Sigmoid colon (tissue), 7 donors: ENCODE data around the gene MAGIX. TPM values are rescaled to one million over a fixed set of nuclear protein-coding genes. Genes with fewer than 3 reads are reported as not detected.

Source experiments
- DNase-seq: peaks from one replicate; pipeline ENCODE4 v3.0.0-alpha.2; 2019
- H3K27ac ChIP-seq, 4 donors: fragments of 200-600 bp; sonication (generic); one replicate each; pipeline ENCODE4 v1.5.1; 2016 to 2019; ENCODE audit warnings: mild to moderate bottlenecking in 1 of 4
- H3K27me3 ChIP-seq, 3 donors: fragments of 200-600 bp; sonication (generic); one replicate each; pipeline ENCODE4 v1.5.1; 2019; ENCODE audit warnings: mild to moderate bottlenecking in 1 of 3
- H3K36me3 ChIP-seq, 4 donors: fragments of 200-600 bp; sonication (generic); one replicate each; pipeline ENCODE4 v1.5.1; 2016 to 2019
- H3K4me1 ChIP-seq, 4 donors: fragments of 200-600 bp; sonication (generic); one replicate each; pipeline ENCODE4 v1.5.1; 2017 to 2019
- H3K4me3 ChIP-seq, 4 donors: fragments of 200-600 bp; sonication (generic); one replicate each; pipeline ENCODE4 v1.5.1; 2017 to 2019; ENCODE audit warnings: mild to moderate bottlenecking in 2 of 4, moderate library complexity in 1 of 4
- H3K9me3 ChIP-seq, 4 donors: fragments of 200-600 bp in 3 of 4; sonication (generic) in 3 of 4; one replicate each; pipeline versions ENCODE4 v1.5.1 to v1.6.1; 2013 to 2019
- CTCF ChIP-seq, 4 experiments: fragments of 450-650 bp in 3 of 4; fragments of 200-600 bp in 1 of 4; IDR thresholded peaks; one replicate each; pipeline ENCODE4 v1.5.1; 2016 to 2019; ENCODE audit warnings: antibody characterized with exemption in 4 of 4, mild to moderate bottlenecking in 3 of 4, moderate library complexity in 2 of 4
- EP300 ChIP-seq, 4 donors: sonication (generic); formaldehyde crosslinking; IDR thresholded peaks; one replicate each; pipeline ENCODE4 v1.6.1; 2017; ENCODE audit warnings: antibody characterized with exemption in 4 of 4
- POLR2A ChIP-seq, 2 donors: fragments of 450-650 bp; IDR thresholded peaks; one replicate each; pipeline ENCODE4 v1.6.1; 2016; ENCODE audit warnings: antibody characterized with exemption in 2 of 2, mild to moderate bottlenecking in 2 of 2, moderate library complexity in 2 of 2
- POLR2AphosphoS5 ChIP-seq, 4 donors: sonication (generic); formaldehyde crosslinking; IDR thresholded peaks; one replicate each; pipeline ENCODE4 v1.6.1; 2017; ENCODE audit warnings: antibody characterized with exemption in 4 of 4
- WGBS, 2 donors: extraction: QIAGEN DNeasy Blood & Tissue Kit; methylation state at CpG; one replicate each; pipeline ENCODE4 v1.1.7; 2013; 5-methylcytosine and 5-hydroxymethylcytosine counted together
- intact Hi-C: fragments of 100-400 bp; cut with DNase I; formaldehyde crosslinking; loops from one replicate; pipeline ENCODE4 v1.15.1; 2023
- polyA plus RNA-seq, 3 donors: library from polyadenylated mRNA; stranded (reverse); fragments of 200-250 nt; gene quantifications; one replicate each; pipeline ENCODE4 v1.2.3, GENCODE V29; 2013
- total RNA-seq, 4 donors: library from RNA; depleted of rRNA; stranded (reverse); fragments of >200 nt; gene quantifications; one replicate each; pipeline ENCODE4 v1.1.0, GENCODE V29; 2016
- donor health status: healthy with polysubstance abuse.
- donor health status: Bipolar disorder and iron deficiency.
- donor health status: healthy.

The MAGIX gene
- total and polyA plus RNA-seq, 7 donors, result 1.4 to 24.0 (median 3.1) TPM

GRCh38 chrX:49160908-49161307, 1.6 kb upstream of the MAGIX start:
- Histone ChIP-seq H3K4me3 (no peak overlapping the region), H3K27me3 (no peaks in the 10 kb centered on the region), H3K36me3 (no peaks in the 10 kb centered on the region), H3K4me1 (peaks cover 0 to 13% (median 5%) of the 10 kb centered on the region in 4 donors), H3K27ac (no peak overlapping the region), H3K9me3 (no peaks in the 10 kb centered on the region)
- 94 to 97% methylated on average over 2 of the region's 2 CpGs for WGBS, 2 donors
- no peak for DNase-seq
- TF ChIP-seq POLR2A (IDR thresholded peaks at IDR 0.05) (no peak), EP300 (IDR thresholded peaks at IDR 0.05) (no peak), CTCF (IDR thresholded peaks at IDR 0.05) (no peak), POLR2AphosphoS5 (IDR thresholded peaks at IDR 0.05) (no peak)
- intact Hi-C loops, result loop anchor here (10.0 kb wide), 1 partner anchor 116 kb away; the partner anchor contains the start of gene TFE3

GRCh38 chrX:49161632-49162031, 926 bp upstream of the MAGIX start:
- no peak for DNase-seq
- no peaks in the 10 kb centered on the region for H3K9me3 ChIP-seq
- intact Hi-C loops, result loop anchor here (10.0 kb wide), 1 partner anchor 117 kb away; the partner anchor contains the start of gene TFE3
- TF ChIP-seq POLR2A (IDR thresholded peaks at IDR 0.05), result no peak
- H3K4me1 ChIP-seq, result peaks cover 0 to 13% (median 5%) of the 10 kb centered on the region in 4 donors
- no peaks in the 10 kb centered on the region for H3K36me3 ChIP-seq
- H3K4me3 ChIP-seq, result no peak overlapping the region
- WGBS, 2 donors, result 79 to 89% methylated on average over 5 of the region's 5 CpGs
- no peak overlapping the region for H3K27ac ChIP-seq
- no peaks in the 10 kb centered on the region for H3K27me3 ChIP-seq

GRCh38 chrX:49163555-49164419, 1.2 kb downstream of the MAGIX start:
- 1% methylated on average over 69 of the region's 69 CpGs for WGBS, 2 donors
- H3K27ac ChIP-seq, result peak overlapping the region; percentile 89 to 92 (median 91)
- no peaks in the 10 kb centered on the region for H3K36me3 ChIP-seq
- peaks cover 0 to 13% (median 11%) of the 10 kb centered on the region in 4 donors for H3K4me1 ChIP-seq
- TF ChIP-seq POLR2AphosphoS5 (IDR thresholded peaks at IDR 0.05), result peak in 3 of 4 donors; percentile 27 to 75 (median 69)
- TF ChIP-seq CTCF (IDR thresholded peaks at IDR 0.05), result peak in 2 of 4 experiments; percentile 23 to 76
- TF ChIP-seq POLR2A (IDR thresholded peaks at IDR 0.05), result no peak
- no peak for TF ChIP-seq EP300 (IDR thresholded peaks at IDR 0.05)
- intact Hi-C loops, result loop anchor here (10.0 kb wide), 1 partner anchor 119 kb away; the partner anchor contains the start of gene TFE3
- H3K4me3 ChIP-seq, result peak overlapping the region; percentile 14 to 45 (median 40)
- no peaks in the 10 kb centered on the region for H3K9me3 ChIP-seq
- peak; percentile 94 for DNase-seq
- H3K27me3 ChIP-seq, result no peaks in the 10 kb centered on the region

- 87 to 94% methylated on average over 31 of the region's 31 CpGs for WGBS, 2 donors
- Histone ChIP-seq H3K4me3 (no peak overlapping the region), H3K9me3 (no peaks in the 10 kb centered on the region), H3K27ac (peak overlapping the region; percentile 89 to 92 (median 91)), H3K27me3 (no peaks in the 10 kb centered on the region), H3K4me1 (peaks cover 0 to 13% (median 11%) of the 10 kb centered on the region in 4 donors), H3K36me3 (no peaks in the 10 kb centered on the region)
- TF ChIP-seq POLR2A (IDR thresholded peaks at IDR 0.05) (no peak), POLR2AphosphoS5 (IDR thresholded peaks at IDR 0.05) (no peak), EP300 (IDR thresholded peaks at IDR 0.05) (no peak), CTCF (IDR thresholded peaks at IDR 0.05) (no peak)
- intact Hi-C loops, result loop anchor here (10.0 kb wide), 1 partner anchor 120 kb away; the partner anchor contains the start of gene TFE3
- DNase-seq, result no peak
Observed at GRCh38 chrX:49164589-49165360, 2.2 kb downstream of the MAGIX start.
